ENCODE measurements around the gene TRMT112. TPM values are rescaled to one million over a fixed set of nuclear protein-coding genes. Genes with fewer than 3 reads are reported as not detected.
A peak's percentile ranks its signal among the peaks of the same experiment; 100 is the strongest.

Gene TRMT112
- polyA plus RNA-seq, 1 donor from 2014 or later: 335 TPM

- Histone ChIP-seq H3K4me2 (ENCODE audit: low read length) (no peak overlapping the region), H3K9me3 (ENCODE audit: low read length) (no peaks in the 10 kb centered on the region), H2AFZ (ENCODE audit: low read depth, low read length) (no peak overlapping the region), H3K4me3 (ENCODE audit: low read length) (no peak overlapping the region), H3K36me3 (ENCODE audit: insufficient read depth, low read length) (no peaks in the 10 kb centered on the region), H3K9me2 (ENCODE audit: insufficient read depth, low read length) (no peaks in the 10 kb centered on the region), H3K27me3 (ENCODE audit: insufficient read depth, low read depth, low read length) (peaks cover 93% of the 10 kb centered on the region), H4K20me1 (ENCODE audit: insufficient read depth) (no peaks in the 10 kb centered on the region), H3K27ac (ENCODE audit: low read length) (no peak overlapping the region), H3K9ac (ENCODE audit: low read length) (no peak overlapping the region), H3F3A (ENCODE audit: insufficient read depth, low read length, poor library complexity, severe bottlenecking) (no peaks in the 10 kb centered on the region), H3K79me2 (replicated peaks; ENCODE audit: insufficient read depth, low read length) (no peaks in the 10 kb centered on the region)
- TF ChIP-seq CTCF (IDR thresholded peaks at IDR 0.05; ENCODE audit: poor library complexity, severe bottlenecking) (no peak), EZH2 (IDR thresholded peaks at IDR 0.05; ENCODE audit: borderline replicate concordance, insufficient read depth, low read length, poor library complexity, severe bottlenecking) (no peak), POLR2AphosphoS5 (IDR thresholded peaks at IDR 0.05) (no peak), RAD21 (conservative IDR thresholded peaks at IDR 0.05) (no peak), MXI1 (conservative IDR thresholded peaks at IDR 0.05; ENCODE audit: poor library complexity, severe bottlenecking) (no peak), TAF1 (IDR thresholded peaks at IDR 0.05; ENCODE audit: low read depth) (no peak), EP300 (conservative IDR thresholded peaks at IDR 0.05; ENCODE audit: poor library complexity, severe bottlenecking) (no peak), SMC3 (conservative IDR thresholded peaks at IDR 0.05; ENCODE audit: poor library complexity) (no peak)
- TF ChIP-seq, protein P1, sequence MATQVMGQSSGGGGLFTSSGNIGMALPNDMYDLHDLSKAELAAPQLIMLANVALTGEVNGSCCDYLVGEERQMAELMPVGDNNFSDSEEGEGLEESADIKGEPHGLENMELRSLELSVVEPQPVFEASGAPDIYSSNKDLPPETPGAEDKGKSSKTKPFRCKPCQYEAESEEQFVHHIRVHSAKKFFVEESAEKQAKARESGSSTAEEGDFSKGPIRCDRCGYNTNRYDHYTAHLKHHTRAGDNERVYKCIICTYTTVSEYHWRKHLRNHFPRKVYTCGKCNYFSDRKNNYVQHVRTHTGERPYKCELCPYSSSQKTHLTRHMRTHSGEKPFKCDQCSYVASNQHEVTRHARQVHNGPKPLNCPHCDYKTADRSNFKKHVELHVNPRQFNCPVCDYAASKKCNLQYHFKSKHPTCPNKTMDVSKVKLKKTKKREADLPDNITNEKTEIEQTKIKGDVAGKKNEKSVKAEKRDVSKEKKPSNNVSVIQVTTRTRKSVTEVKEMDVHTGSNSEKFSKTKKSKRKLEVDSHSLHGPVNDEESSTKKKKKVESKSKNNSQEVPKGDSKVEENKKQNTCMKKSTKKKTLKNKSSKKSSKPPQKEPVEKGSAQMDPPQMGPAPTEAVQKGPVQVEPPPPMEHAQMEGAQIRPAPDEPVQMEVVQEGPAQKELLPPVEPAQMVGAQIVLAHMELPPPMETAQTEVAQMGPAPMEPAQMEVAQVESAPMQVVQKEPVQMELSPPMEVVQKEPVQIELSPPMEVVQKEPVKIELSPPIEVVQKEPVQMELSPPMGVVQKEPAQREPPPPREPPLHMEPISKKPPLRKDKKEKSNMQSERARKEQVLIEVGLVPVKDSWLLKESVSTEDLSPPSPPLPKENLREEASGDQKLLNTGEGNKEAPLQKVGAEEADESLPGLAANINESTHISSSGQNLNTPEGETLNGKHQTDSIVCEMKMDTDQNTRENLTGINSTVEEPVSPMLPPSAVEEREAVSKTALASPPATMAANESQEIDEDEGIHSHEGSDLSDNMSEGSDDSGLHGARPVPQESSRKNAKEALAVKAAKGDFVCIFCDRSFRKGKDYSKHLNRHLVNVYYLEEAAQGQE (IDR thresholded peaks at IDR 0.05; ENCODE audit: borderline replicate concordance): no peak
These were observed 22.6 kb downstream of the TRMT112 start for GRCh38 chr11:64294774-64295173.

DNA sequence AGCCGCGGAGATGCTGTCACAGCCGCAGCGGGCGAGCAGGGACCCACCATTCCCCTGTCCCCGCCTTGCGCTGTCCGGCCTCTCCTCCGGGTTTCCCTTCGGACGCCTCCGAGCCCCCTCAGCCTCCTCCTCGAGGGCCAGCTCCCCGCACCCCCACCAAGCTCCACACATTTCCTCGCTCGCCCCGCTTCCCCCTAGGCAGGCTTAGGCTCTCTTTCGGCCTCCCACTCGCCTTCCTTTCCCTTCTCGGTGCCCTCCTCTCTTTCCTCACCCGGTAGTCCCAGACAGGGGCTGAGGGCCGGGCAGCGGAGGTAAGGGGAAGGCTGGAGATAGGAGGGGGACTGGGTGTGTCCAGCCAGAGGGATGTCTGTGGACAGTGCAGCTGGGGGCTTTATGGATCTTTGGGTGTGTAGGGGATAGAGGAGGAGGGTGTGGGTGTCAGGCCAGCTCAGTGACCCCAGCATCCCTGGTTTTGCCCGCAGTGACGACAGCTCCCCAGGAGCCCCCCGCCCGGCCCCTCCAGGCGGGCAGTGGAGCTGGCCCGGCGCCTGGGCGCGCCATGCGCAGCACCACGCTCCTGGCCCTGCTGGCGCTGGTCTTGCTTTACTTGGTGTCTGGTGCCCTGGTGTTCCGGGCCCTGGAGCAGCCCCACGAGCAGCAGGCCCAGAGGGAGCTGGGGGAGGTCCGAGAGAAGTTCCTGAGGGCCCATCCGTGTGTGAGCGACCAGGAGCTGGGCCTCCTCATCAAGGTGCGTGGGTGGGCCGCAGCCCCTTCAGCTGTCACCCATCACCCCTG is 24.7 kb downstream of the TRMT112 start:
- no peaks in the 10 kb centered on the region for H3K9me2 ChIP-seq (ENCODE audit: insufficient read depth, low read length)
- TF ChIP-seq SMC3 (conservative IDR thresholded peaks at IDR 0.05; ENCODE audit: poor library complexity): no peak
- TF ChIP-seq EP300 (conservative IDR thresholded peaks at IDR 0.05; ENCODE audit: poor library complexity, severe bottlenecking): no peak
- TF ChIP-seq MXI1 (conservative IDR thresholded peaks at IDR 0.05; ENCODE audit: poor library complexity, severe bottlenecking): no peak
- no peak for TF ChIP-seq TAF1 (IDR thresholded peaks at IDR 0.05; ENCODE audit: low read depth)
- no peak for TF ChIP-seq CTCF (IDR thresholded peaks at IDR 0.05; ENCODE audit: poor library complexity, severe bottlenecking)
- TF ChIP-seq POLR2AphosphoS5 (IDR thresholded peaks at IDR 0.05): no peak
- no peak for TF ChIP-seq RAD21 (conservative IDR thresholded peaks at IDR 0.05)
- TF ChIP-seq, protein P1 (IDR thresholded peaks at IDR 0.05; ENCODE audit: borderline replicate concordance): no peak
- no peaks in the 10 kb centered on the region for H4K20me1 ChIP-seq (ENCODE audit: insufficient read depth)
- peak overlapping the region; percentile 69 for H3K4me3 ChIP-seq (ENCODE audit: low read length)
- H3K27ac ChIP-seq (ENCODE audit: low read length): no peak overlapping the region
- no peak overlapping the region for H3K4me2 ChIP-seq (ENCODE audit: low read length)
- H3K27me3 ChIP-seq (ENCODE audit: insufficient read depth, low read depth, low read length): peaks cover 79% of the 10 kb centered on the region
- H3K9ac ChIP-seq (ENCODE audit: low read length): peak overlapping the region; percentile 68
- H3F3A ChIP-seq (ENCODE audit: insufficient read depth, low read length, poor library complexity, severe bottlenecking): no peaks in the 10 kb centered on the region
- no peak overlapping the region for H2AFZ ChIP-seq (ENCODE audit: low read depth, low read length)
- no peaks in the 10 kb centered on the region for H3K79me2 ChIP-seq (replicated peaks; ENCODE audit: insufficient read depth, low read length)
- no peaks in the 10 kb centered on the region for H3K9me3 ChIP-seq (ENCODE audit: low read length)
- H3K36me3 ChIP-seq (ENCODE audit: insufficient read depth, low read length): no peaks in the 10 kb centered on the region
